GM18907 (cell line): ENCODE results near the gene GREM1.

Source experiments
- ATAC-seq: cut with Tn5 transposase; IDR thresholded peaks from one replicate; pipeline ENCODE4 v1.9.1; 2021; ENCODE audit warnings: mild to moderate bottlenecking, moderate library complexity; ENCODE audit not compliant: unreplicated experiment

Gene GREM1

DNA sequence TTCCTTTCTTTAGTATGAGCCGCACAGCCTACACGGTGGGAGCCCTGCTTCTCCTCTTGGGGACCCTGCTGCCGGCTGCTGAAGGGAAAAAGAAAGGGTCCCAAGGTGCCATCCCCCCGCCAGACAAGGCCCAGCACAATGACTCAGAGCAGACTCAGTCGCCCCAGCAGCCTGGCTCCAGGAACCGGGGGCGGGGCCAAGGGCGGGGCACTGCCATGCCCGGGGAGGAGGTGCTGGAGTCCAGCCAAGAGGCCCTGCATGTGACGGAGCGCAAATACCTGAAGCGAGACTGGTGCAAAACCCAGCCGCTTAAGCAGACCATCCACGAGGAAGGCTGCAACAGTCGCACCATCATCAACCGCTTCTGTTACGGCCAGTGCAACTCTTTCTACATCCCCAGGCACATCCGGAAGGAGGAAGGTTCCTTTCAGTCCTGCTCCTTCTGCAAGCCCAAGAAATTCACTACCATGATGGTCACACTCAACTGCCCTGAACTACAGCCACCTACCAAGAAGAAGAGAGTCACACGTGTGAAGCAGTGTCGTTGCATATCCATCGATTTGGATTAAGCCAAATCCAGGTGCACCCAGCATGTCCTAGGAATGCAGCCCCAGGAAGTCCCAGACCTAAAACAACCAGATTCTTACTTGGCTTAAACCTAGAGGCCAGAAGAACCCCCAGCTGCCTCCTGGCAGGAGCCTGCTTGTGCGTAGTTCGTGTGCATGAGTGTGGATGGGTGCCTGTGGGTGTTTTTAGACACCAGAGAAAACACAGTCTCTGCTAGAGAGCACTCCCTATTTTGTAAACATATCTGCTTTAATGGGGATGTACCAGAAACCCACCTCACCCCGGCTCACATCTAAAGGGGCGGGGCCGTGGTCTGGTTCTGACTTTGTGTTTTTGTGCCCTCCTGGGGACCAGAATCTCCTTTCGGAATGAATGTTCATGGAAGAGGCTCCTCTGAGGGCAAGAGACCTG, 13.2 kb downstream of the GREM1 start:
- no peak for ATAC-seq

DNA sequence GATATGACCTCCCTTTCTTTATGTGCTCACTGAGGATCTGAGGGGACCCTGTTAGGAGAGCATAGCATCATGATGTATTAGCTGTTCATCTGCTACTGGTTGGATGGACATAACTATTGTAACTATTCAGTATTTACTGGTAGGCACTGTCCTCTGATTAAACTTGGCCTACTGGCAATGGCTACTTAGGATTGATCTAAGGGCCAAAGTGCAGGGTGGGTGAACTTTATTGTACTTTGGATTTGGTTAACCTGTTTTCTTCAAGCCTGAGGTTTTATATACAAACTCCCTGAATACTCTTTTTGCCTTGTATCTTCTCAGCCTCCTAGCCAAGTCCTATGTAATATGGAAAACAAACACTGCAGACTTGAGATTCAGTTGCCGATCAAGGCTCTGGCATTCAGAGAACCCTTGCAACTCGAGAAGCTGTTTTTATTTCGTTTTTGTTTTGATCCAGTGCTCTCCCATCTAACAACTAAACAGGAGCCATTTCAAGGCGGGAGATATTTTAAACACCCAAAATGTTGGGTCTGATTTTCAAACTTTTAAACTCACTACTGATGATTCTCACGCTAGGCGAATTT, 14.9 kb downstream of the GREM1 start:
- ATAC-seq, result no peak

DNA sequence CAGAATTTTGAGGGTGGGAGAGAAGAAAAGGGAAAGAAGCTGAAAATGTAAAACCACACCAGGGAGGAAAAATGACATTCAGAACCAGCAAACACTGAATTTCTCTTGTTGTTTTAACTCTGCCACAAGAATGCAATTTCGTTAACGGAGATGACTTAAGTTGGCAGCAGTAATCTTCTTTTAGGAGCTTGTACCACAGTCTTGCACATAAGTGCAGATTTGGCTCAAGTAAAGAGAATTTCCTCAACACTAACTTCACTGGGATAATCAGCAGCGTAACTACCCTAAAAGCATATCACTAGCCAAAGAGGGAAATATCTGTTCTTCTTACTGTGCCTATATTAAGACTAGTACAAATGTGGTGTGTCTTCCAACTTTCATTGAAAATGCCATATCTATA, 15.5 kb downstream of the GREM1 start:
- no peak for ATAC-seq

DNA sequence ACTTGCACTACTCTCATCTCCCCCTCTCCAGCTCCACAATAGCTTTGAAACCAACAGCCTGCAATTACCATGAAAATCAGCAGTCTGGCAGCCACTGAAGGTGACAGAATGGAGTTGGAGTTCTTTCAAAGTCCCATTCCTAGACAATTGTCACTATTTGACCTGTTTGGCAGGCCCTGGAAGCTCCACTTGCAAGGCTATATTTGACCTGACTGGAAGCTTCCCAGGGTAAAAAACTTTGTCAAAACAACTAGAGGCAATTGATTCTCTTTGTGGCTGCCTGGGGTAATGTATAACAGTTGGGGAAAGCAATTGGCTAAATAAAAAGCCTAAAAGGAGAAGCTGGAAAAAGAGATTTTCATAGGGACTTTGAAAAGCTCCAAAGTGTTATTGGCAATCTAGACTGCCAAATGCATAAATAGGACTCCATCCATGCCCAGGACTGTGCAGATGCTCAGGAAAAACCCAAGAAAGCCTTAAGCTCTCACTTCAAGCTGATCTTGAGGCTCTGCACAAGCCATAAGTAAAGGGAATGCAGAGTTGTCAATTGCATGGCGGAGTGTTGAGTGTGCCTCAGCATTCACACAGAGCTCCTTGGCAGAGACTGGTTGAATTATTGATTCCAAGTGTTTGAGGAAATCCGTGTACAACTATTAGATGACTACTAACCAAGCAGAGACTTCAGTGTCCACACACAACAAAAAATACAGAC, 18.3 kb downstream of the GREM1 start:
- ATAC-seq, result no peak

DNA sequence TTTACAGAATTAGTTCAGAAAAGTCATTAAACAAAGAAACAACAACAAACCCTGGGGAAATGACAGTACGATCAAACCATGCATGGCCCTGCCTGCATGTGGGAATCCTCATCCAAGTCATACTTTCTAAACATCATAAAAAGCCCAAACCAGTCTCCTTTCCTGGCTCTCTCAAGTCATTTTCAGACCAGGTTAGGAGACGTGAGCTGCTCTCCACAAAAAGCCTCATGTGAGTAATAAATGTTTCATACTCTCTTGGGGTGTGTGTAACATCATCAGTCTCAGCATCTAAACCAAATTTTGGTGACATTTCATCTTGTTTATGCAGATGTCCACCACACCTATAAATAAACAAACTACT, 18.9 kb downstream of the GREM1 start:
- ATAC-seq, result no peak

GRCh38 chr15:32737304-32737703, 19.5 kb downstream of the GREM1 start:
- no peak for ATAC-seq

DNA sequence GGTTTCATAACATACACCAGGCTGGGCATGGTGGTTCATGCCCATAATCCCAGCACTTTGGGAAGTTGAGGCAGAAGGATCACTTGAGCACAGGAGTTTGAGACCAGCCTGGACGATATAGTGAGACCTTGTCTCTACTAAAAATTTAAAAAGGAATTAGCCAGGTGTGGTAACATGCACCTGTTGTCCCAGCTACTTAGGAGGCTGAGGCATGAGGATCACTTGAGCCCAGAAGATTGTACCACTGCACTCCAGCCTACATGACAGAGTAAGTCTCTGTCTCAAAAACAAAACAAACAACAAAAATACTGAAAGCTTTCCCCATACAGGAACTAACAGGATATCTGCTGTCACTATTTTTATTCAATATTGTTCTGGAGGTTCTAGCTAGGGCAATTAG, 20.9 kb downstream of the GREM1 start:
- ATAC-seq, result no peak

- no peak for ATAC-seq
Measured at GRCh38 chr15:32739522-32740063, 21.8 kb downstream of the GREM1 start.

- no peak for ATAC-seq
Measured at GRCh38 chr15:32743411-32744140, 25.8 kb downstream of the GREM1 start.

DNA sequence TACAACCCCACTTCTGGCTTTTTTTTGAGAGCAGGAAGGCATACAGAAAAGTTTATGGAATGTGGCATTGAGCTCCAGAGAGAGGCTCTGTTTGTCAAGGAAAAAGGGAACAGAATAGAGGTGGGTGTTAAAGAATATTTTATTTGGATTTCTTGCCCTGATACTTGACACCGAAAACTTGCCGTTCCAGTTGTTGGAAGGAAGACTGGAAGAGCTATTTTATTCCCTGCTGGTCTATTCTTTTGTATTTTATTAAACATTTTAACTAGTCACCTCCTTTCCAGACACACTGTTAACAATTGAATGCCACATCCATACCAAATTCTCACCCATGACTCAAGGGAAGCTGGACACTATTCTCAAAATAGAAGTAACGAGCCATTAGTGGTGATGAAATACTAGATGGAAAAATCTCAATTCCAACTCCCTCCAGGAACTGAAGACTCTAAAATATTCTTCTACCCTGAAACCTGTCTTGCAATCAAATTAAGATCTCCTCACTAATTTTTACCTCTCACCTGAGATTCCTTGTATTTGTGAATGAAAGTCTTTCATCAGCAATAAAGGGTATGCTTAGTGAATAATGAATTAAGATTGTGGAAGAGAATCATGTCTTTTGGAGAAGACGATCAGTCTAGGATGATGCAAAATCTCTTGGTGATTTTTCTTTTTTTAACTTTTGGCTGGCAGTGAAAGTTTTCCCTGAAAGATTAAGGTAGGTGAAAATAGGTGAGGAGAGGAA, 28.5 kb downstream of the GREM1 start:
- no peak for ATAC-seq

DNA sequence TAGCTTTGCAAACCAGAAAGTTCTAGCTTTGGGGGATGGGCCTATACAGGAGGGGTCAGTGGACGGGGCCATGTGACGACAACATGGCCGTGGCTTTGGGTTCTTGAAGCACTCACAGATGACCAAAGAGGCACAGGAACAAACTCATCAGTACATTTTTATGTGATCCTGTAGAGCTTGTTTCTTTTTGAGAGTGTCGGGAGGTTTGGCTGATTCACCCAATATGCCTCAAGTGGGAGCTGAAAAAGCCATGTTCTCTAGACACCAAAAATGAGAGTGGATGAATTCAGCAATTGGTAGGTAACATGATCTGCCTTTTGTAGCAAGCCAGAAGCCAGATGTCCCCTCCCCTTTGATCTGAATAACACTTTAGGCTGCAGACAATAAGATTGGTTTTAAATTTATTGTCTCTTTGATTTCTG, 30.1 kb downstream of the GREM1 start:
- no peak for ATAC-seq

- ATAC-seq, result no peak
Measured at GRCh38 chr15:32750979-32751378, 33.2 kb downstream of the GREM1 start.

GRCh38 chr15:32757426-32757825, 39.6 kb downstream of the GREM1 start:
- no peak for ATAC-seq

GRCh38 chr15:32763295-32763694, 45.5 kb downstream of the GREM1 start:
- ATAC-seq, result no peak

GRCh38 chr15:32765236-32765635, 47.4 kb downstream of the GREM1 start:
- ATAC-seq, result no peak

- ATAC-seq, result no peak
Measured at GRCh38 chr15:32766101-32766500, 48.3 kb downstream of the GREM1 start.

DNA sequence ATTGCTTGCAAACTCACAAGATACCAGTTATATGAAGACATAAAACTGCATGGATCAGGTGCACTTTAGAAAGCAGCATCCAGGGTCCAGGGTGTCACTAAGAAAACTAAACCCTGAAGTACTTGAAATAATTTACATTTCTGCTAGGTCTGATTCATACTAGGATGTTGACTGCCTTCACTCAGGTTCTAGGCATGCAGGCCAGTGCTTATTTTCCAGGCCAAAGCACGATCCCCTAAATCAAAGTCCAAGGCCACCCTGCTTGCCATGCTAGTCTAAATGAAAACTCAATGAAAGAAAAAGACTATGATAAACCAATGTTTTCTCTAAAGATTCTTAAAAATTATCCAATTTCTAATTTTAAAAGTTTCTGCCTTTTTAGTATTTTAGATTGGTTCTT, 49.4 kb downstream of the GREM1 start:
- no peak for ATAC-seq

DNA sequence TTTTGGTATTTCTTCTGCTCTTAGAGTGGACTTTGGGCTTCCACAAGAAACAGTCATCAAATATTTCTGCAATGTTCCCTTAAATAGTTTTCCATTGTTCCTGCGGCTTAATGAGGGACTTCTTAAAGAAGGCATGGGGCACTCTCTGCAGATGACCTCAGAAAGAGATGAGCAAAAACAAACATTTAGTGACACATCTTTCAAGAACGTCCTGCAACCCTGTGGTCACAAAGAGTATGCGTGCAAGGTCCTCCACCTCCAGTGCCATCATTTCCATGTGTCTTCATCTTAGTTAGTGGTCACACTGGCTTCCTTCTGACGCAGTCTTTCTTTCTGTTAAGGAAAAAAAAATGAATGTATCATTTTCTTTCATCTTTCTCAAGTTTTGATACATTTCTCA, 56.2 kb downstream of the GREM1 start:
- no peak for ATAC-seq

DNA sequence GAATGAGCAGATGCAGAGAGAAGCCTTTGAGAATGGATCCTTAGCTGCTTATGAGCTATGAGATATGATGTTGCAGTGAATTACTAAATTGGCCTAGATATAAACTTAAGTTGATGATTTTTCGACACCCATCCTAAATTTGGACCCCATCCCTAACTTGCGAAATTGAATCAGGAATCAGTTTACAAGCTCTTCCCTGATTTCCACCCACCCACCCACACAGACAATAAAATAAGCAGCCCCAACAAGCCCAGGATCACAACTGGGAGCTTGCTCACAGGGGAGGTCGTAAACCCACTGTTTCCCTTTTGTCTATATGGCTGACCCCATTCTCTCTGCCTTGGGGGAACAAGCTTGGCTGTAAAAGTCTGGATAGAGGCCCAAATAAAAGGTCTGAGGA, 57.3 kb downstream of the GREM1 start:
- no peak for ATAC-seq
